ENCODE results near the gene PCYT1A. TPM values are rescaled to one million over a fixed set of nuclear protein-coding genes. Genes with fewer than 3 reads are reported as not detected.
A peak's percentile ranks its signal among the peaks of the same experiment; 100 is the strongest.

PCYT1A gene
- polyA plus RNA-seq, 3 donors, result 24.3 to 99.6 (median 31.6) TPM

DNA sequence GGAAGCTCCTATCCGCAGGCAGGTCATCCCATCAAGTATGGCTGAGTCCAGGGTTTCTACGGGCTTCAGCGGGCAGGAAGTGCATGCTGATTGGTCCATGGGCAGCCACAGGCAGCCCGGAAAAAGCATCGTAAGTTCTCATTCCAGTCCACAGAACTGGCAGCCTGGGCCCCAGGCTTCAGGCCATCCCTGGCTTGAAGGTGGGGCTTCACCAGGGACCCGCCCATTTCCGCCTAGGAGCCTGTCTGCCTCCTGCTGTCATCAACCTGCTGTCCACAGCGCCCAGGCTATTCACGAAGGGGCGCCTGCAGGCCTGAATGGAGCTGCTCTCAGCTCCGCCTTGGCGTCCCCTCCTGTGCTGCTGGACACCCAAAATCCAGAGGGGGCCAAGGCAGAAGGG, 13.9 kb downstream of the PCYT1A start:
- peaks cover 28 to 48% of the 10 kb centered on the region in 2 donors for H3K36me3 Mint-ChIP-seq
- no peak overlapping the region for H3K4me2 ChIP-seq (replicated peaks; ENCODE audit: extremely low read depth, low read length, poor library complexity, severe bottlenecking)
- no peak overlapping the region for H3K9ac ChIP-seq (ENCODE audit: insufficient read depth, low read length, poor library complexity, severe bottlenecking)
- H3K4me3 ChIP-seq (replicated peaks in 1 of 3; ENCODE audit: low read depth in 2 of 3, low read length in 3 of 3), result no peak overlapping the region
- no peak overlapping the region for H3K4me3 Mint-ChIP-seq
- no peaks in the 10 kb centered on the region for H3K27me3 Mint-ChIP-seq (ENCODE audit: low read depth in 3 of 3)
- no peak for DNase-seq
- no peak overlapping the region for H3K27ac Mint-ChIP-seq
- peaks cover 29% of the 10 kb centered on the region for H3K4me1 Mint-ChIP-seq
- no peaks in the 10 kb centered on the region for H3K9me3 ChIP-seq (replicated peaks in 1 of 2; ENCODE audit: control insufficient read depth in 1 of 2, insufficient read depth in 1 of 2, low read length in 2 of 2)
- 97% methylated on average over 11 of the region's 12 CpGs for WGBS (ENCODE audit: insufficient coverage)
- no peak overlapping the region for H2AFZ ChIP-seq (ENCODE audit: insufficient read depth, low read depth, low read length, poor library complexity, severe bottlenecking)
- TF ChIP-seq, protein P1, sequence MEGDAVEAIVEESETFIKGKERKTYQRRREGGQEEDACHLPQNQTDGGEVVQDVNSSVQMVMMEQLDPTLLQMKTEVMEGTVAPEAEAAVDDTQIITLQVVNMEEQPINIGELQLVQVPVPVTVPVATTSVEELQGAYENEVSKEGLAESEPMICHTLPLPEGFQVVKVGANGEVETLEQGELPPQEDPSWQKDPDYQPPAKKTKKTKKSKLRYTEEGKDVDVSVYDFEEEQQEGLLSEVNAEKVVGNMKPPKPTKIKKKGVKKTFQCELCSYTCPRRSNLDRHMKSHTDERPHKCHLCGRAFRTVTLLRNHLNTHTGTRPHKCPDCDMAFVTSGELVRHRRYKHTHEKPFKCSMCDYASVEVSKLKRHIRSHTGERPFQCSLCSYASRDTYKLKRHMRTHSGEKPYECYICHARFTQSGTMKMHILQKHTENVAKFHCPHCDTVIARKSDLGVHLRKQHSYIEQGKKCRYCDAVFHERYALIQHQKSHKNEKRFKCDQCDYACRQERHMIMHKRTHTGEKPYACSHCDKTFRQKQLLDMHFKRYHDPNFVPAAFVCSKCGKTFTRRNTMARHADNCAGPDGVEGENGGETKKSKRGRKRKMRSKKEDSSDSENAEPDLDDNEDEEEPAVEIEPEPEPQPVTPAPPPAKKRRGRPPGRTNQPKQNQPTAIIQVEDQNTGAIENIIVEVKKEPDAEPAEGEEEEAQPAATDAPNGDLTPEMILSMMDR (IDR thresholded peaks at IDR 0.05), result no peak
- intact Hi-C loops (cut with micrococcal nuclease), result no loop called here
- H3K27ac ChIP-seq (ENCODE audit: low read depth in 1 of 2, low read length in 2 of 2), result peak overlapping the region in 1 of 2 donors; percentile 8
- no peaks in the 10 kb centered on the region for H3K9me3 Mint-ChIP-seq
- peaks cover 80% of the 10 kb centered on the region for H3K79me2 ChIP-seq (ENCODE audit: insufficient read depth, low read length)
- H4K20me1 ChIP-seq (ENCODE audit: insufficient read depth, low read length), result peaks cover 88% of the 10 kb centered on the region
- peaks cover 20 to 48% of the 10 kb centered on the region in 2 donors for H3K36me3 ChIP-seq (replicated peaks in 1 of 2; ENCODE audit: control insufficient read depth in 1 of 2, insufficient read depth in 2 of 2, low read length in 2 of 2)
- H3K27me3 ChIP-seq (ENCODE audit: control insufficient read depth in 2 of 2, insufficient read depth in 2 of 2, low read length in 2 of 2), result no peaks in the 10 kb centered on the region
- peaks cover 10 to 17% of the 10 kb centered on the region in 2 donors for H3K4me1 ChIP-seq (ENCODE audit: control insufficient read depth in 1 of 2, insufficient read depth in 2 of 2, low read length in 2 of 2)

DNA sequence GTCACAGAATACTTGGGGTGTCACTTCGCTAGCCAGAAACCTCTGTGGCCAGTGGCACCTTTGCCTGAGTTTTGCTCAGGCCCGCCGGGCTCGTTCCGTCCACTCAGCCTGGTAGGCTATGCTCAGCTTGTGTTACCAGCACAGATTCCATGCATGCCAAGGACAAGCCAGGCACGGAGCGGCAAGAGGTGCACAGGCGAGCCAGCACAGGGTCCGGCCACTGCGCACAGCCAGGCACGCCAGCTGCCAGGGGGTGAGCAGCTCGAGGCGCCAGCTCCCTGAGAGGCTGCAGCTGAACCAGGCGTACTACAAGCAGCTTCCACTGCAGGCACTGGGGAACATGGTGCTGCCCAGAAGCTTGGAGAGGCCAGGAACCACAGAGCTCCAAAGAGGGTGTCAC, 14.7 kb downstream of the PCYT1A start:
- Mint-ChIP-seq H3K4me3 (no peak overlapping the region), H3K4me1 (peaks cover 25% of the 10 kb centered on the region), H3K27me3 (ENCODE audit: low read depth in 3 of 3) (no peaks in the 10 kb centered on the region), H3K36me3 (peaks cover 30 to 53% of the 10 kb centered on the region in 2 donors), H3K27ac (no peak overlapping the region), H3K9me3 (no peaks in the 10 kb centered on the region)
- Histone ChIP-seq H2AFZ (ENCODE audit: insufficient read depth, low read depth, low read length, poor library complexity, severe bottlenecking) (no peak overlapping the region), H3K27ac (ENCODE audit: low read depth in 1 of 2, low read length in 2 of 2) (peak overlapping the region in 1 of 2 donors; percentile 8), H3K27me3 (ENCODE audit: control insufficient read depth in 2 of 2, insufficient read depth in 2 of 2, low read length in 2 of 2) (no peaks in the 10 kb centered on the region), H3K79me2 (ENCODE audit: insufficient read depth, low read length) (peaks cover 79% of the 10 kb centered on the region), H4K20me1 (ENCODE audit: insufficient read depth, low read length) (peaks cover 88% of the 10 kb centered on the region), H3K4me1 (ENCODE audit: control insufficient read depth in 1 of 2, insufficient read depth in 2 of 2, low read length in 2 of 2) (peaks cover 6 to 15% of the 10 kb centered on the region in 2 donors), H3K4me2 (replicated peaks; ENCODE audit: extremely low read depth, low read length, poor library complexity, severe bottlenecking) (no peak overlapping the region), H3K9ac (ENCODE audit: insufficient read depth, low read length, poor library complexity, severe bottlenecking) (no peak overlapping the region), H3K9me3 (replicated peaks in 1 of 2; ENCODE audit: control insufficient read depth in 1 of 2, insufficient read depth in 1 of 2, low read length in 2 of 2) (no peaks in the 10 kb centered on the region), H3K4me3 (replicated peaks in 1 of 3; ENCODE audit: low read depth in 2 of 3, low read length in 3 of 3) (no peak overlapping the region), H3K36me3 (replicated peaks in 1 of 2; ENCODE audit: control insufficient read depth in 1 of 2, insufficient read depth in 2 of 2, low read length in 2 of 2) (peaks cover 24 to 54% of the 10 kb centered on the region in 2 donors)
- WGBS (ENCODE audit: insufficient coverage), result over 99% methylated on average over 14 of the region's 14 CpGs
- intact Hi-C loops (cut with micrococcal nuclease), result no loop called here
- TF ChIP-seq, protein P1 (IDR thresholded peaks at IDR 0.05), result no peak
- DNase-seq, result no peak

Data from CD14-positive monocyte (primary cell).